Uterus (tissue), 4 donors: Measurements from ENCODE around the gene PHYKPL. TPM values are rescaled to one million over a fixed set of nuclear protein-coding genes. Genes with fewer than 3 reads are reported as not detected.

Experiments
- DNase-seq, 2 donors: peaks; one replicate each; pipeline ENCODE4 v3.0.0-alpha.2; 2019 to 2020
- H3K27ac ChIP-seq, 2 donors: fragments of 200-600 bp; sonication (generic); 1 replicate in 1 of 2; 2 replicates in 1 of 2; pipeline ENCODE4 v1.5.1; 2016 to 2018
- H3K27me3 ChIP-seq, 2 donors: fragments of 200-600 bp; sonication (generic); one replicate each; pipeline ENCODE4 v1.5.1; 2018 to 2019; ENCODE audit warnings: control low read depth in 1 of 2
- H3K36me3 ChIP-seq, 2 donors: fragments of 200-600 bp; sonication (generic); one replicate each; pipeline ENCODE4 v1.5.1; 2019; ENCODE audit warnings: control low read depth in 1 of 2
- H3K4me1 ChIP-seq, 2 donors: fragments of 200-600 bp; sonication (generic); one replicate each; pipeline ENCODE4 v1.5.1; 2018 to 2019; ENCODE audit warnings: control low read depth in 1 of 2
- H3K4me3 ChIP-seq, 2 donors: fragments of 200-600 bp; sonication (generic); 1 replicate in 1 of 2; 2 replicates in 1 of 2; pipeline ENCODE4 v1.5.1; 2018 to 2019; ENCODE audit warnings: mild to moderate bottlenecking in 1 of 2
- H3K9me3 ChIP-seq, 2 donors: fragments of 200-600 bp; sonication (generic); one replicate each; pipeline ENCODE4 v1.5.1; 2019; ENCODE audit warnings: control low read depth in 1 of 2
- POLR2A ChIP-seq, 2 donors: fragments of 450-650 bp; IDR thresholded peaks; one replicate each; pipeline ENCODE4 v1.6.1; 2016; ENCODE audit warnings: antibody characterized with exemption in 2 of 2, mild to moderate bottlenecking in 1 of 2, moderate library complexity in 1 of 2
- intact Hi-C: fragments of 100-400 bp; cut with DNase I; formaldehyde crosslinking; loops from one replicate; pipeline ENCODE4 v1.15.1; 2023; ENCODE audit warnings: low total_unique reads
- total RNA-seq, 4 donors: library from RNA; depleted of rRNA in 3 of 4; stranded (reverse); fragments of >200 nt in 3 of 4; gene quantifications; one replicate each; pipeline versions ENCODE4 v1.1.0 to v1.2.4, GENCODE V29; 2014 to 2023
- TF ChIP-seq, protein P1 (sequence below), 4 experiments: fragments of 200-600 bp in 2 of 4; fragments of 450-650 bp in 2 of 4; sonication (generic) in 2 of 4; IDR thresholded peaks; one replicate each; pipeline ENCODE4 v1.5.1; 2016 to 2019; ENCODE audit warnings: antibody characterized with exemption in 4 of 4, mild to moderate bottlenecking in 2 of 4, moderate library complexity in 1 of 4
- donor health status: DM: yes; HTN: yes; CAD: no.

The PHYKPL gene
- total RNA-seq, 4 donors from 2014 or later: 41.5 to 129 (median 89.9) TPM

DNA sequence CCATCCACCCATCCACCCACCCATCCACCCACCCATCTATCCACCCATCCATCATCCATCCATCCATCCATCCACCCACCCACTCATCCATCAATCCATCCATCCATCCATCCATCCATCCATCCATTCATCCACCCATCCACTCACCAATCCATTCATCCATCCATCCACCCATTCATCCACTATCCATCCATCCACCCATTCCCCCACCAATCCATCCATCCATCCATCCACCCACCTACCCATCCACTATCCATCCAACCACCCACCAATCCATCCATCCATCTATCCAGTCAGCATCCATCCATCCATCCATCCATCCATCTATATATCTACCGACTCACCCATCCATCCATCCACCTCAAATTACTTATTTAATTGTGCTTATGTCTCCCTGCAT is 36.9 kb upstream of the PHYKPL start:
- Histone ChIP-seq H3K4me1 (no peaks in the 10 kb centered on the region), H3K9me3 (no peaks in the 10 kb centered on the region), H3K27me3 (no peaks in the 10 kb centered on the region), H3K4me3 (no peak overlapping the region), H3K27ac (no peak overlapping the region), H3K36me3 (no peaks in the 10 kb centered on the region)
- intact Hi-C loops: no loop called here
- no peak for DNase-seq
- no peak for TF ChIP-seq POLR2A (IDR thresholded peaks at IDR 0.05)
- TF ChIP-seq, protein P1, sequence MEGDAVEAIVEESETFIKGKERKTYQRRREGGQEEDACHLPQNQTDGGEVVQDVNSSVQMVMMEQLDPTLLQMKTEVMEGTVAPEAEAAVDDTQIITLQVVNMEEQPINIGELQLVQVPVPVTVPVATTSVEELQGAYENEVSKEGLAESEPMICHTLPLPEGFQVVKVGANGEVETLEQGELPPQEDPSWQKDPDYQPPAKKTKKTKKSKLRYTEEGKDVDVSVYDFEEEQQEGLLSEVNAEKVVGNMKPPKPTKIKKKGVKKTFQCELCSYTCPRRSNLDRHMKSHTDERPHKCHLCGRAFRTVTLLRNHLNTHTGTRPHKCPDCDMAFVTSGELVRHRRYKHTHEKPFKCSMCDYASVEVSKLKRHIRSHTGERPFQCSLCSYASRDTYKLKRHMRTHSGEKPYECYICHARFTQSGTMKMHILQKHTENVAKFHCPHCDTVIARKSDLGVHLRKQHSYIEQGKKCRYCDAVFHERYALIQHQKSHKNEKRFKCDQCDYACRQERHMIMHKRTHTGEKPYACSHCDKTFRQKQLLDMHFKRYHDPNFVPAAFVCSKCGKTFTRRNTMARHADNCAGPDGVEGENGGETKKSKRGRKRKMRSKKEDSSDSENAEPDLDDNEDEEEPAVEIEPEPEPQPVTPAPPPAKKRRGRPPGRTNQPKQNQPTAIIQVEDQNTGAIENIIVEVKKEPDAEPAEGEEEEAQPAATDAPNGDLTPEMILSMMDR (IDR thresholded peaks at IDR 0.05): no peak

DNA sequence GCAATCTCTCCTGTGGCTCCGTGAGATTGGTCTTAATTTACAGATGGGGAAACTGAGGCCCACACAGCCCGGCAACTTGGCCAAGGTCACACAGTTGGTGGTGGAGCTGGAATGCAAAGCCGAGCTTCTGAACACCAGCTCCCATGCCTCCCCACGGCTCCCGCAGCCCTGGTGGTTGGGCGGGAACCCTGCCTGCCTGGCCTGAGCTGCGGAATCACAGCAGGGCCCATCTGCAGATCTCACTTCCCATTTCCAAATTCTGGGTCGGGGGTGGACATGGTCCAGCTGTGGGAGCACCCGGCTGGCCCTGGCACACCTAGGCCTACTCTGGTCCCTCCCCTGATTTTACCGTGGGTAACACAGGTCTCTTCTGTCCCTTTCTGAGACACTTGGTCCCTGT is 35.3 kb upstream of the PHYKPL start:
- Histone ChIP-seq H3K27me3 (no peaks in the 10 kb centered on the region), H3K4me1 (no peaks in the 10 kb centered on the region), H3K36me3 (no peaks in the 10 kb centered on the region), H3K27ac (no peak overlapping the region), H3K9me3 (no peaks in the 10 kb centered on the region), H3K4me3 (no peak overlapping the region)
- DNase-seq: no peak
- intact Hi-C loops: no loop called here
- TF ChIP-seq, protein P1 (IDR thresholded peaks at IDR 0.05): no peak
- no peak for TF ChIP-seq POLR2A (IDR thresholded peaks at IDR 0.05)

DNA sequence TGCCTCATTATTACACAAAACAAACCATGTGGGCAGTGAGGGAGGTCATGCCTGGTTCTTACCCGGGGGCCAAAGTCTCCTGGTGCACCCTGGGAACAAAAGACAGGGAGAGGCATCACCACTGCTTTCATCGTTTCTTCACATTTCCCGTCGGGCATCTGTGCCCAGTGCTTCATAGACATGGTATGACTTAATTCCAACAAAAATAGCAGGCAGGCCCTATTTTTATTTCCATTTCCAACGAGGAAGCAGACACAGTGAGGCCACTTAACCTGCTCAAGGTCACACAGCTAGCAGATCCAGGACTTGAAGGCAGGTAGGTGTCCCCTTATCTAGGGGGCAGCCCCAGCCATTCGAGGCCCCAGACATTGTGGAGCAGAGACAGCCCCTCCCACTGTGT is 34.6 kb upstream of the PHYKPL start:
- intact Hi-C loops: no loop called here

DNA sequence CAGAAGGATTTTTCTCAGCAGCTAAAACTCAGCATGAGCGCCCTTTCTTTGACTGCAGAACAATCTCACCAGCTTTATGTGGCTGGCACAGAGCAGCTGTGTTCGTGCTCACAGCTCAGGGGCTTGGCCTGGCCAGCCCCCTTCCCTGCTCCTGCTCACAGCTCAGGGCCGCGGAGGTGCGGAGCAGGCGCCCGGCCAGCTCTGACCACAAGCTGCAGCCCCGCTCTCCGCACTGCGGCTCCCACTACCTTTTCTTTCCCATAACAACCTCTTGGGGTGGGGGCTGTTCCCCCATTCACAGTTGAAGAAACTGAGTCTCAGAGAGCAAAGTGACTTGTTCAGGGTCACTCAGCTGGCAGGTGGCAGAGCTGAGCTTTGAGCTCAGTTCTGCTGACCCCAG is 34.0 kb upstream of the PHYKPL start:
- TF ChIP-seq POLR2A (IDR thresholded peaks at IDR 0.05): no peak
- TF ChIP-seq, protein P1 (IDR thresholded peaks at IDR 0.05): no peak
- no peaks in the 10 kb centered on the region for H3K4me1 ChIP-seq
- no peak overlapping the region for H3K27ac ChIP-seq
- no peak for DNase-seq
- intact Hi-C loops: no loop called here
- H3K36me3 ChIP-seq: no peaks in the 10 kb centered on the region
- no peaks in the 10 kb centered on the region for H3K9me3 ChIP-seq
- H3K4me3 ChIP-seq: no peak overlapping the region
- H3K27me3 ChIP-seq: no peaks in the 10 kb centered on the region

More for the DNA sequence above, 34.6 kb upstream of the PHYKPL start:
- no peak for TF ChIP-seq POLR2A (IDR thresholded peaks at IDR 0.05)
- TF ChIP-seq, protein P1 (IDR thresholded peaks at IDR 0.05): no peak
- Histone ChIP-seq H3K4me1 (no peaks in the 10 kb centered on the region), H3K36me3 (no peaks in the 10 kb centered on the region), H3K27me3 (no peaks in the 10 kb centered on the region), H3K27ac (no peak overlapping the region), H3K9me3 (no peaks in the 10 kb centered on the region), H3K4me3 (no peak overlapping the region)
- no peak for DNase-seq

DNA sequence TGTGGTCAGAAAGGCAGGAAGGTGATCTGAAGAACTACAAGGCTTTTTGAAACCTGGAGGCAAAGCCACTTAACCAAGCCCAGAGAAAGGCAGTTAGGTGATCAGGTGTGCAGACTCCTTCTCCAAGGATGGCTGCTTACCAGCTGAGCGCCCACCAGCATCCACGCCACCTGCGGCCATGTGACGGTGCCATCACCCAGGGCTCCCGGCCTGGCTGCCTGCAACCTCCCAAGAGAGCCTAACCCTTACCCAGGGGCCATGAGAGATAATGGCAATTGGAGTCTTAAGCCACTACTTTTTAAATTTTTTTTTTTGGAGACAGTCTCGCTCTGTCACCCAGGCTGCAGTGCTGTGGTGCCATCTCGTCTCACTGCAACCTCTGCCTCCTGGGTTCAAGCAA is 33.1 kb upstream of the PHYKPL start:
- intact Hi-C loops: no loop called here
- no peak for DNase-seq
- Histone ChIP-seq H3K27ac (no peak overlapping the region), H3K36me3 (no peaks in the 10 kb centered on the region), H3K4me3 (no peak overlapping the region), H3K4me1 (no peaks in the 10 kb centered on the region), H3K27me3 (no peaks in the 10 kb centered on the region), H3K9me3 (no peaks in the 10 kb centered on the region)
- TF ChIP-seq, protein P1 (IDR thresholded peaks at IDR 0.05): no peak
- no peak for TF ChIP-seq POLR2A (IDR thresholded peaks at IDR 0.05)
